ENCODE data around the gene ZFYVE9.
"Not testable (repeated sequence)": the region's sequence is repeated elsewhere in the genome, so short reads cannot be mapped to it uniquely, and the experiment has no call there.

Gene ZFYVE9

GRCh38 chr1:52168373-52169080 lies 26.6 kb downstream of the ZFYVE9 start:
- H3K9ac ChIP-seq: no peak overlapping the region
- no peaks in the 10 kb centered on the region for H3K9me3 ChIP-seq (ENCODE audit: control insufficient read depth, low read length)
- peaks cover 16% of the 10 kb centered on the region for H3K79me2 ChIP-seq
- TF ChIP-seq CTCF (IDR thresholded peaks at IDR 0.05): no peak
- no peaks in the 10 kb centered on the region for H3K36me3 ChIP-seq (ENCODE audit: control insufficient read depth, insufficient read depth, low read length)
- no peak overlapping the region for H3K27ac ChIP-seq
- H3K4me2 ChIP-seq (ENCODE audit: low read length): no peak overlapping the region
- no peaks in the 10 kb centered on the region for H3K4me1 ChIP-seq
- no peak overlapping the region for H2AFZ ChIP-seq
- H3K27me3 ChIP-seq (ENCODE audit: control insufficient read depth, insufficient read depth, low read length): no peaks in the 10 kb centered on the region
- no peak overlapping the region for H3K4me3 ChIP-seq (ENCODE audit: low read depth, low read length)

GRCh38 chr1:52171149-52171548 lies 29.3 kb downstream of the ZFYVE9 start:
- not testable (repeated sequence) for H3K27me3 ChIP-seq (ENCODE audit: control insufficient read depth, insufficient read depth, low read length); H3K36me3 ChIP-seq (ENCODE audit: control insufficient read depth, insufficient read depth, low read length); H2AFZ ChIP-seq; H3K4me1 ChIP-seq; H3K9ac ChIP-seq; H3K4me2 ChIP-seq (ENCODE audit: low read length); H3K27ac ChIP-seq; H3K4me3 ChIP-seq (ENCODE audit: low read depth, low read length); H3K9me3 ChIP-seq (ENCODE audit: control insufficient read depth, low read length); H3K79me2 ChIP-seq

GRCh38 chr1:52179073-52179472 lies 37.2 kb downstream of the ZFYVE9 start:
- H3K9me3 ChIP-seq (ENCODE audit: control insufficient read depth, low read length): no peaks in the 10 kb centered on the region
- H3K79me2 ChIP-seq: no peaks in the 10 kb centered on the region
- no peak for TF ChIP-seq CTCF (IDR thresholded peaks at IDR 0.05)
- H3K4me2 ChIP-seq (ENCODE audit: low read length): no peak overlapping the region
- H3K4me3 ChIP-seq (ENCODE audit: low read depth, low read length): no peak overlapping the region
- H3K27ac ChIP-seq: no peak overlapping the region
- H3K9ac ChIP-seq: no peak overlapping the region
- no peaks in the 10 kb centered on the region for H3K4me1 ChIP-seq
- no peaks in the 10 kb centered on the region for H3K27me3 ChIP-seq (ENCODE audit: control insufficient read depth, insufficient read depth, low read length)
- H3K36me3 ChIP-seq (ENCODE audit: control insufficient read depth, insufficient read depth, low read length): no peaks in the 10 kb centered on the region
- H2AFZ ChIP-seq: no peak overlapping the region

- no peak overlapping the region for H3K4me3 ChIP-seq (ENCODE audit: low read depth, low read length)
- H3K4me1 ChIP-seq: no peaks in the 10 kb centered on the region
- H3K27me3 ChIP-seq (ENCODE audit: control insufficient read depth, insufficient read depth, low read length): no peaks in the 10 kb centered on the region
- no peak overlapping the region for H3K9ac ChIP-seq
- TF ChIP-seq CTCF (IDR thresholded peaks at IDR 0.05): no peak
- peaks cover 2% of the 10 kb centered on the region for H3K79me2 ChIP-seq
- H3K9me3 ChIP-seq (ENCODE audit: control insufficient read depth, low read length): no peaks in the 10 kb centered on the region
- H3K4me2 ChIP-seq (ENCODE audit: low read length): peak overlapping the region; percentile 37
- H2AFZ ChIP-seq: no peak overlapping the region
- H3K36me3 ChIP-seq (ENCODE audit: control insufficient read depth, insufficient read depth, low read length): no peaks in the 10 kb centered on the region
- no peak overlapping the region for H3K27ac ChIP-seq
Observed at GRCh38 chr1:52180176-52180575, 38.3 kb downstream of the ZFYVE9 start.

- H3K36me3 ChIP-seq (ENCODE audit: control insufficient read depth, insufficient read depth, low read length); H3K4me1 ChIP-seq; H3K9ac ChIP-seq; H3K9me3 ChIP-seq (ENCODE audit: control insufficient read depth, low read length); H3K4me3 ChIP-seq (ENCODE audit: low read depth, low read length); H3K27me3 ChIP-seq (ENCODE audit: control insufficient read depth, insufficient read depth, low read length); H2AFZ ChIP-seq; H3K4me2 ChIP-seq (ENCODE audit: low read length); H3K79me2 ChIP-seq; H3K27ac ChIP-seq: not testable (repeated sequence)
Observed at GRCh38 chr1:52181759-52182158, 39.9 kb downstream of the ZFYVE9 start.

GRCh38 chr1:52182328-52182727 lies 40.4 kb downstream of the ZFYVE9 start:
- H3K79me2 ChIP-seq; H3K27ac ChIP-seq; H3K4me3 ChIP-seq (ENCODE audit: low read depth, low read length); H3K27me3 ChIP-seq (ENCODE audit: control insufficient read depth, insufficient read depth, low read length); H3K36me3 ChIP-seq (ENCODE audit: control insufficient read depth, insufficient read depth, low read length); H3K9ac ChIP-seq; H2AFZ ChIP-seq; H3K9me3 ChIP-seq (ENCODE audit: control insufficient read depth, low read length); H3K4me2 ChIP-seq (ENCODE audit: low read length); H3K4me1 ChIP-seq: not testable (repeated sequence)

Measured in parathyroid adenoma (tissue), 2 donors.